Stimulated activated CD4-positive, alpha-beta T cell treated with anti-CD3 and anti-CD28 coated beads, Interleukin-15, amount 100 ng/mL, for 1 hour (primary cell): ENCODE data around the gene CCDC182.

Experiments
- DNase-seq, 2 donors: peaks; one replicate each; pipeline ENCODE4 v3.0.0-alpha.2; 2020; ENCODE audit warnings: low read depth in 1 of 2, low spot score in 1 of 2

CCDC182 gene

DNA sequence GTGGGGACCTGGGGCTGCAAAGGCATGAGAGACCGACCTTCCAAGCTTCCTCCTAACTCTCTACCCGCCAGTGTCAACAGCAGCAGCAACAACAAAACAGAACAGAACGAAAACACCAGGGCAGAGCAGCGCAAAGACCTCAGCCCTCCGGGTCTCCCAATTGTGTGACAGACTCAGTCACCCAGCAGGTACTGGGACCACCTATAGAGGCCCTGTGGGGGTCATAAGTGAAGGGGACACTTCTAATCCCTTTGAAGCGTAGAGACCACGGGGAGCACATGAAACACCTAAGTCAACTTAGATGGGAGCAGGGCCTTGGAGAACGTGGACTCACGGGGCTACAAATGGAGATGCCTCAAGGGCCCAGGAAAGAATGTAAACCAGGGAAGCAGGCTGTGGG, 12.6 kb upstream of the CCDC182 start:
- DNase-seq, result no peak

DNA sequence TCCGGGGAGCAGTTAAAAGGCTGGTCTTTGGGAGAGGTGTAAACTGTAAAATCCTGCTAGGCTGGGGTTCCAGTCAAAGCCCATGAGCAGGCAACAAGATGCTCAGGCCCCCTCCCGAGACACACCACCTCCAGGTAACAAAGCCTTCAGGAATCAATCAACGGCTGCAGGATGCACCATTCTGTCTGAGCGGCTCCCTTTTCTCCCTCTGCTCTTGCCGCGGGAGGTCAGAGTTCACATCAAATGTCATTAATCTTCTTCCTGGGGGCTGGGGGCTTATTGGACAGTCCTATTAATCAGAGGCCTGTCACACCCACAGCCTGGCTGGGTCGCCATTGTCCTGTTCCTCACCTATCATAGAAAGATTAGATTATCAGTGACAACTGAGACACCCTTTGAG, 11.9 kb upstream of the CCDC182 start:
- no peak for DNase-seq

DNA sequence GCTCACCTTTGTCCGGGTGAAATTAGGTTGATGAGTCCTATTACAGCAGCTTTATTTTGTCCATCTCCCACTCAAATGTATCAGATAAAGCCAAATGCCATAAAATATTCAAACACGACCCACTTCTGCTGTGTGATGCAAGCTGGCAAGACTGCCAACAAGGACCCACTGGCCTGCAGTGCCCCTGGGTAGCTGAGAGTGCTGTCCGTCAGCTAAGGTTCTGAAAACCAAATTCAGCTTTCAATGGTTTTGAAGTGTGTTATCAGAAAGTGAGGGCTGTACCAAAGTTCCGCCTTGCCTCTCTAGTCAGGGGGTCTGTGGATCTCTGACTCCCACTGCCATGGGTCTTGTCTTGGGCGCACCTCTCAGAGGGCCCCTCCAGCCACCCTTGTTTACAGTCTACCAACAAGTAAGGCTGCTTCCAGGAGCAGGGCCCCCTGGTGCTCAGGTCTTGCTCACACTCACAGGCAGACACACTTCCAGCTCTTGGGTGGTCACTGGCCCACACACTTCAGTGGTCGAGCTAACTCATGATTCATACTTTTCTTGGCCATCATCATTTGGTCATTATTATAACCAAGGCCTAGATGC, 10.5 kb upstream of the CCDC182 start:
- DNase-seq, result no peak

DNA sequence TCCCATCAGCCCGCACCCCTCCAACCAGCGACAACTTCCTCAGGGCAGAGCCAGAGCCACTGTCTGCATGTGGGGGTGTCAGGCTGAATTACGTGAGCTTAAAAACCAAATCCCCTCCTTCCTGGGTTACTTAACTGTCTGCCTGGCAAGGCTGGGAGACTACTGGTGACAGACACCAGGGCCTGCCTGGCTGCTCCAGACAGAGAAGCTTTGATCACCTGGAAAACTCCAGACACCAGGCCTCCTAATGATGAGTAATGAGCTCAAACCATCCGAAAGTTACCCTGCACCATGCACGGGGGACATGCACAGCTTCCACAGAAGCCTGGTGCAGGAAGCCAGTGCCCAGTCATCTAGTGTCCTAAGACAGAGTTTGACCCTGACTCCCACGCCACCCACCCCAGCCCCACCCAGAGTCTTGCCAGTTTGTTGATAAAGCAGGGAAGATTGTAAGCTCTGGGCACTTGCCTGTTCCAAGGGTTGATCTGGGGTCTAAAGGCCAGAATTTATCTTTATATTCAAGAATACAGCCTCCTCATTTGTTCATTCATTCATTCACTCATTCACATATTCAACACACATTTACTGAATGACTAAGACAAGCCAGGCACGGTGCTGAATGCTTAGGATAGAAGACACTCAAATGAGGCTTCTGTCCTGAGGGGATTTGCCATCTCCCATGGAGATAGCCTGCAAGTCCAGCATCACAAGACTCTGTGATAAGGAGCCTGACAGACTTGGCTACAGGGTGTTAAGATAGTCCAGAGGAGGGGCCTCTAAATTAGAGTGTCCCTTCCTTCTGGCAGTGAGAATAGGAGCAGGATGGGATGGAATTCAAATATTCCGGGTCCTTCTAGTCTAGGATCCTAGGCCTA, 7.2 kb upstream of the CCDC182 start:
- no peak for DNase-seq

DNA sequence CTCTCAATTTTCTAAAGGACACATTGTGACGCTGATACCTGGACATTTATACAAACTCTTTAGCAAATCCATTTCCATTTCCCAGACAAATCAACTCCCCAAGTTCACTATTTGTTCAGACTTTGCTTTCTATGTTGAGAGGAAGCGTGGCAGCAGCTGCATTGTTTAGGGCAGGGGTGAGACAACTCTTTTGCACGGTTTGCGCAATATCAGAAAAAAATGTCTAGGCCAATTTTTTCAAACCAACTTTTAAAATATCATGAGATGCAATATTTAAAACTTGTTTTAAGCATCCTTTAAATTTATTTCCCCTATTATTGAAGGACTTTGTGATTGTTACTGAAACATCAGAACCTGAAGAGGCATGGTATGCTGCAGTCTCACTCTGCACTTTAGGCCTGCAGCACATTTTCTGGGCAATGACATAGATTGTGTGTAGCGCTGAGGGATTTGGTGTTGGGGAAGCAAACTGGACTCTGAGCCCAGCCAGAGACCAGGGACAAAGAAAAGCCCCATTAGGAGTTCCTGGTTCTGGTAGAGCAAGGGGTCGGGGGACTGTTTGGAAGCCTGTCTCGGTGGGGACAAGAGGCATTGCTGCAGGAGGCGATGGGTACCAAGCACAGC, 6.4 kb upstream of the CCDC182 start:
- no peak for DNase-seq

DNA sequence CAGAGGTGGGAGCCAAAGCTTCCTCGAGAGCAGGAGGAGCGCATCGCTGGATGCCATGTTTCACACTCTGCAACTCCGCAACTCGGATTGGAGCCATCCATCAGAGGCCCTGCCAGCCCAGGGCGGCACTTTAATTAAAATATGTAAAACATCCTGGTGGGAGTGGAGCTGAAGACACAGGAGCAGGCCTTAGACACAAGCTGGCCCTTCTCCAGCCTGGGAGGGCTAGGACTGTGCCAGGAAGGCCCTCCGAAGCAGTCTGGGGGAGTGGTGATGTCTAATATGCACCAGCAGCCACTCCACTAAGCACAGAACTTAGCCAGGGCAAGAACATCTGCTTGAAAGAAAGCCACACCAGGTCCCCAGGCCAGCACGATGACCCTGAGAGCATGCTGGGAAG, 5.8 kb upstream of the CCDC182 start:
- no peak for DNase-seq

DNA sequence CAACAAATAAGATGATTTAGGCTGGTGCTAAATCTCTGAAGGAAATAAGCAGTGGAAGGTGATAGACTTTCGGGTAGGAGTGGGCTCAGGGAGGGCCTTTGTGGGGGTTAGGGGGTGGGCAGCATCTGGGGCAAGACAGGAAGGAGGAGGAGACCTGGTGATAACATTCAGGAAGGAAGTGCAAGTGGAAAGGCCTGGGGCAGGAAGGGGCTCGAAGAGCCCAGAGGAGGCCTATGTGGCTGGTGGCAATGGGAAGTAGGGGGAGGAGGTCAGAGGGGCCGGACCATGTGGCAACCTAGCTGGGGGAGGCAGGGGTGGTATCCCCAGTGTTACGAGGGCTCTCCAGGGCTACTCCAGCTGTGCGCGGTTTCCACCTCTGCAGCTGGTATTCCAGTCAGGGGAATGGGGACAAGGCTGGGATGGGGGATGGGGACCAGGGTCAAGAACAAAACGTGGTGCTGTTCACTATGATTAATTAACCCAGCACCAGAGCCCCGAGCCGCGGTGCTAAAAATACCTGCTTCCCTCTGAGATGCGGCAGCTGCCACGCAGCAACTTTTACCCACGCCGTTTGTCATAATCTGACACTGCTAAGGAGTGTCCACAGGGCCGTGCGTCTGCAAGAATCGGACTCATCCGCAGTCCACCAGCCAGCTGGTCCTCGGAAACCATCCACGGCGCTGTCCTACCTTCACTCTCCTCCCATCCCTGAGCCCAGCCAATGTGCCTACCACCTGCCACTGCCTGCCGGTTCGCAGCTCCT, 5.2 kb upstream of the CCDC182 start:
- no peak for DNase-seq

DNA sequence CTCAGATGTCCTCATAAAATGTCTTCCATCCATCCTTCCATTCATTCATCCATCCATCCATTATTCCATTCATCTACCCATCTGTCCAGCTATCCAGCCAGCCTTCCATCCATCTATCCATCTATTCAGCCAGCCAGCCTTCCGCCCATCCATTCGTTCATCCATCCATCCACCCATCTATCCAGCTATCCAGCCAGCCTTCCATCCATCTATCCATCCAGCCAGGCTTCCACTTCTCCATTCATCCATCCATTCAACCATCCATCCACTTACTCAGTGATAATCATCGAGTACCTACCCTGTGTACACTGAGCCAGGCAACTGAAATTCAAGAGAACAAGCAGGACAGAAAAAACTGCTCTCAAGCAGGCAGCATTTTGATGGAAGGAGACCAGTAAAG, 4.6 kb upstream of the CCDC182 start:
- no peak for DNase-seq

DNA sequence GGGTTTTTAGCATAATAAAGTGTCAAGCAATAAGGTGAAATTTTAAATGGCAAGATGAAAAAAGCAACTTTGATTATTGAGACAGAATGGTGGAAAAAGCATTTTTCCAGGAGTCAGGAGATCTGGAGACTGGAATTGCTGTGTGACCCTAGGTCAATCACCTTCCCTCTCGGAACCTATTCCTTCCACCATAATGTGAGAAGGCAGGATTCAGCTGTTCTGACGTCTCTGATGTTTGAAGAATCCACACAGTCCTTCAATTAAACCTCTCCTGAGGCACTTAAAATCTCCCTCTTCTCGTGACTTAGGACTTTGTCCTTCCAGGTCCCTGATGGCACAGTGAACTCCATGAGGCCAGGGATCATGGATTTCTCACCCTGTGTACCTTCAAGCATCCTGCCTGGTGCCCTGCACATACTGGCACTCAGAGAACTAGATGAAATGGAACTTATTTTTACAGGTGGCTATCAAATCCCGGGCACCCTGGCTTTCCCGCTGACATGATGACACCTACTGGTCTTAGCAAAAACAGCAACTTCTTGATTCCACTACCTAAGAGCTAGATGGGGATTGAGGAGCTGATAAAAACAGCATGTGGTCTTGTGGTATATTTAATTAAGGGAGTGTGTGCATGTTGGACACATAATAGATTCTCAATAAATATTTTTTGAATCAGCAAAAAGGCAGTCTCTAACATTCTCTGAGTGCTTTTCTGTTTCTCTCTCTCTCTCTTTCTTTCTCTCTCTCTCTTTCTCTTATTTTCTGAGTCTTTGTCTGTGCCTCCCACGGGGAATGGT, 2.3 kb upstream of the CCDC182 start:
- DNase-seq, result no peak

DNA sequence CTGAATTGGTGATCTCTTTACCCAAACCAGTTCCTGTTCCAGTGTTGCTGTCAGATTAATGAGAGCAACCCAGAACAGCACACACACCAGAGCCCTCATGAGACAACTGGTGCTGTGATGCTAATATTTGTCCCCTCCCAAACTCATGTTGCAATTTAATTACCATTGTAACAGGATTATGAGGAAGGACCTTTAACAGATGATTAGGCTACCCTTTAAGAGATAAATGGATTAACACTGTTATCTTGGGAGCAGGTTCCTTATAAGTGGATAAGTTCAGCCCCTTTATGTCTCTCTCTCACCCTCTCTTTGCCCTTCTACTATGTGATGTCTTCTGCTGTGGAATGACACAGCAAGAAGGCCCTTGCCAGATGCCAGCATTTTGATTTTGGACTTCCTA, 1.1 kb upstream of the CCDC182 start:
- DNase-seq, result no peak

DNA sequence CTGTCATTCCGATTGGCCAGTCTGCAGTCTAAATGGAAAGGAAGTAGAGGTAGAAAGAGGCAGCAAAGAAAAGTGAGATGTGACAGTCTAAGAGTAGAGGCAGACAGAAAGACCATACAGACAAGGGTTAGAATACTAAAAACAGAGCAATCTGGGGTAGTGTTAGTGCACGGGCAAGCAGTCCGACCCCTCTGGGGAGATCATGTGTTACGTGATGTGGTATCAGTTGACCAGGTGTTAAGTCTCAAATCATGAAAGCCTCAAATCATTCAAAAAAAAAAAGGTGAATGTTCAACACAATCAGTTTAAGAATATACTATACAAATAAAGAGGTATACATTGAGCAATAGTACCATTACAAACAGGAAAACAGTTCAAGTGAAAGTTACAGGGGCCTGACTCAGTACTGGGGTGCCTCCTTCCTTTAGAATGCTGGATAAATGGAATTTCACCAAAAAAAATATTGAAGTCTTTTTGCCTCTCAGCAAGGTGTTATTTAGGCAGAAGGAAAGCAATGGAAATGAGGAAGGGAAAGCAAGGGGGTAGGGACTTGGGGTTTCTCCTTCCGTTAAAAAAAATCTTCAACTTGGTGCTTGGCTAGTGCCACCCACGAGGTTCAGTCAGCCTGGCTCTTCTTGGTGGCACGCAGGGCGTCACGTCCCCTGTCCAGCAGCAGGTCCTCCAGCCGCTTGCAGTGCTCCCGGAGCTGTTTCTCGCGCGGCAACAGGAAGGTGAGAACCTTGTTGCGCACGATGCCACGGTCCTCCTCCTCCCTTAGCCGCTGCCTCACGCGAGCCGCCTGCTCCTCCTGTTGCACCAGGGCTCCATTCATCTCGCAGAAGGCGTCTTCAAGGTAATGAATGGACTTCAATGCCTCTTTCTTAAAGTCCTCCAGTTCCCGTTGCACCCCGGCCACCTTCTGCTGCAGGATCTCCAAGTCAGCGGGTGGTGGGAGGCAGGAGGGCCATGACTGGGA, 616 bp downstream of the CCDC182 start:
- no peak for DNase-seq

DNA sequence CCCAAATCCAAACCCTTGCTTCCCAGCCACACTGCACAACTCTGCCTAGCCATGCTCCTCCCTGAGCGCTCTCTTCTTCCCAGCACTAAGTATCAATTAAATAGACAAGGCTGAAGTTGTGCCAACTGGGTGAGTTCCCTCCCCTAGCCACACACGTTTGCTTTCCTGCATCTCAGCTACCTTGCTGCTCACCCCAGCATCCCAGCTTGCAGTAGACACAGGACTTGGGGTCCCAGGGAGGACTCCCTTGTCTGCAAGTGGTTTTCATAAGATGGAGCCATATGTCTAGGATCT, 4.9 kb downstream of the CCDC182 start:
- no peak for DNase-seq

DNA sequence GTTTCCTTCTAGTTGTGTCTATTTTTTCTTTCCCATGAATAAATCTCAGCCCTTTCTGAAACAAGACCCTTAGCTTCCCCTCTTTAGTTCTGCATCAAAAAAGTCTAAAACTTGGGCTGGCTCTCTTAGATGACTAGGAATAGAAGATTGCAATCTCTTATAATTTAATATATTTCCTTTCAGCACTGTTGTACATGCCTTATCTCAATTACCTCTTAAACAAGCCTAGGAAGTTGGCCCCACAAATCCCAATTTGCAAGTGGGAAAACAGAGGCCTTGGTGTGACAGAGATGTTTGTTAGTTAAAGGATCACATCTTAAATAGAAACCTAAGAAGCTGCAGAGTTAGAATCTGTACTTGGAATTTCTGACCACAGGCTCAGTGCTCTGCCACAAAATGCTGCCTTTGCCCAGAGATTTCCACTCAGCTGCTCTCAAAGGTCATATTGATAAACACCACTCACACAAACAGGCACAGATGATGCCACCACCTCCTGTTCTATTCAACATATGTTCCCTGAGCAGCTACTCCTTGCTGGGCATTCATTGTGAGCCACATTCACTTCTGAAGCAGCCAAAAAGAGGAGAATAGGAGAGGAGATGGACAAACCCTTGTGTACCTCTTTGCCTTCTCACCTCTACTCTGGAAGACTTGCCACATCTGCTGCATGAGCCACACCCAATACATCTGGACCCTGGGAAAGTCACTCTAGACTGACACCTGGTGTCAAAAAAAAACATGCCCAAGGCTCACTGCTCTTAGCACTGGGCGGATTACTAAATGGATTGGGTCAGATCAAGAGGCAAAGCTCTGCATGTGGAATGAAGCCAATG, 5.5 kb downstream of the CCDC182 start:
- DNase-seq, result no peak

DNA sequence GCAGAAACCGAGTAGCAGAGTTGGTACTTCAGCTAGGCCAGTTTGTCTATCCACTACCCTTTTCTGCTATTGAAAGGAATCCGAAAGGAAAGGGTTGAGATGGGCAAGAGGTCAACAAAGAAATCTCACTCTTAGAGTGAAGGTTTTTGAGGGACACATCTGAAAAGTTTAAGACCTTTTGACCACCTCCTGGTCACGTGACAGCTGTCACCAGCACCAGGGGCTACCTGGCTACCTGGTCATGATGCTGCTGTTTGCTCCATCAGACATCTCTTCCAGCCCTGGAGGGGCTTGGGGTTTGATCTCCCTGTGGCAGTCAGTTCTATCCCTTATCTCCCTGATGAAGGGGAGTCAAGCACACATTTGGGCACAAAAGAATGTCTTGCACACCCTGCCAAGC, 7.6 kb downstream of the CCDC182 start:
- DNase-seq, result no peak

DNA sequence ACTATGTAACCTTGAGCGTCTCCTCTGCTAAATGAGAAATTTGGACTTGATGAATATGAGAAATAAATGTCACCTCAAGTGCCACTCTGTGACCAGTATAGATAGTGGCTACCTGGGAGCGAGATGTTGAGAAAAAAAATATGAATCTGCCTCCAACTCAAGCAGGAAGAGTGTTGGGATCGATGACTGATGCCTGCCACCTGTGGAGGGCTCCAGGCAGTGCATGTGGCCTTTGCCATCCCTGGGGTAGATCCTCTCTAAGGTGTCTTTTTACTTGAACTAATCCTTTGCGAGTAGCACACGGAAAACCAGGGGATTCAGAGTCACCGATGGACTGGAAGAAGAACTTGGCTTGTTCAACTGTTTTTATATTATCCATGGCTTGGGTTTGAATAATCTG, 9.4 kb downstream of the CCDC182 start:
- no peak for DNase-seq

DNA sequence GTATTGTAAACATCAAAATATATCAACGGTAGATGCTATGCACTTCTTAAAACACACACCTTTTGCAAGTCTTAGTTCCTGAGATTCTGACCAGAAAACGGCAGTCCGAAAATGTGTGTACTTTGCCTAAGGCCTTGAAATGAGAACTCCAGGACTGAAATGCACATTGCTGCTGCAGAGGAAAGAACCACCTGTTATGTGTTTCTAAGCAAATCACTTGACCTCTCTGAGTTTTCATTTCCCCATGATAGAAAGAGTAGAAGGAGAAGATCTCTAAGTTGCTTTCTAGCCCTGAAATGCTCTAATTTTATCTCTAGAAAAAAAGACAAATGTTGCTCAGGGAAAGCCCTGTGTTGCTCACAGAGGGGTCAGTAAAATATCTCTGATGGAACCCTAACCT, 9.9 kb downstream of the CCDC182 start:
- no peak for DNase-seq

DNA sequence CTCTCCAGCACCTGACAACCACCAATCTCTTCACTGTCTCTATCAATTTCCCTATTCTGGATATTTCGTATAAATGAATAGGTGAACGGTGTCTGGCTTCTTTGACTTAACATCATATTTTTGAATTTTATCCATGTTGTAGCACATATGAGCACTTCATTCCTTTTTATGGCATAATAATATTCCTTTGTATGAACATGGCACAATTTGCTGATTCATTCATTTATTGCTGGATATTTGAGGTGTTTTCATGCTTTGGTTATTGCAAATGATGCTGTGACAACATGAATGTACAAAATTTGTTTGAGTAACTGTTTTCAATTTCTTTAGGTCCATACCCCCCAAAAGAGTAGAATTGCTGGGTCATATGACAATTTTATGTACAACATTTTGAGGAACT, 12.0 kb downstream of the CCDC182 start:
- no peak for DNase-seq

DNA sequence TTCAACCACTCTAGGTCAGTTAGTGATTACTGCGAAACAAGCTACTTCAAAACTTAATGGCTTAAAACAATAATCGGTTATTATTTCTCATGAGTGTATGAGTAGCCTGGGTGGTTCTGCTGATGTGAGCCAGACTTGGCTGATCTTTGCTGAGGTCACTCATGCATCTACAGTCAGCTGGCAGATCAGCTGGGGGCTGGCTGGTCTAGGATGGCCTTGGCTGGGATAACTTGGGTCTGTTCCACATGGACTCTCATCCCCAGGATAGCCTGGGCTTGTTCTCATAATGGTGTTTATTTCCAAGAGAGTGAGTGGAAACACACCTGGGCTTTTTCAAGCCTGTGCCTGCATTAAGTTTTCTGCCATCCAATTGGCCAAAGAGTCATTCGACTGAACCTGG, 13.0 kb downstream of the CCDC182 start:
- no peak for DNase-seq

DNA sequence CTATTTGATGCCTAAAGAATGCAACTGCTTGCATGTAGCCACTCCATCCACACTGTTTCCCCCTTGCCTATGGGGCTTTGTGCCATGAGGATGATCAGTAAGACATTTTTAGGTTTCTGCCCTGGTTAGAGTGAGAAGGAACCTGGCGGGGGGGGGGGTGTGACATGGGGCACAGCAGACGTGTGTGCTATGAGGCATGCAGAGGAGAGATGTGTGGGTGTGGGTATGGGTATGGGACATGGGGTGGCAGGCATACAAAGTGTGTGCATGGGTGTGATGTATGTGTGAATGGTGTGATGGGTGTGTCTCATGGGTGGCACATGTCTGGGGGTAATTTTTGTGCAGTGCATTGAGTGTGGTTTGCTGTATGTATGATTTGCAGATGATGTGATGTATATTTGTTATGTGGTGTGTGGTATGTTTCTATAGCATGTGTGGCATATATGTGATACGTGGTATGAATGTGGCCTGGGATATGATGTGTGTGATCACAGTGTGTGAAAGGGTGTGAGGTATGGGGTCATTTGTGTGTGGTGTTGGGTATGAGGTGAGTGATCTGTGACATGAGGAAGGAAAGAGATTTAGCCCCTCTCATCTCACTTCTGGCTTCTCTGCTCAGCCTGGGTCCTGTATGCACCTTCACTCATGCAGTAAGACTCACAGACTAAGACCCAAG, 14.9 kb downstream of the CCDC182 start:
- no peak for DNase-seq
